Stimulated activated effector memory CD8-positive, alpha-beta T cell treated with anti-CD3 and anti-CD28 coated beads, Interleukin-12 subunit alpha, Interleukin-12 subunit beta, amount 100 ng/mL, for 72 hours (primary cell): ENCODE data around the gene RPS19.
"Not testable (repeated sequence)": the region's sequence is repeated elsewhere in the genome, so short reads cannot be mapped to it uniquely, and the experiment has no call there.

Experiments
- ATAC-seq: fragments of 150-1000 bp; cut with Tn5 transposase; 2 replicates; pipeline ENCODE4 v1.10.0; 2021
- DNase-seq, 2 donors: peaks; one replicate each; pipeline ENCODE4 v3.0.0; 2021 to 2022; ENCODE audit warnings: low spot score in 2 of 2
- H3K27ac Mint-ChIP-seq: one replicate; pipeline ENCODE4 v1.8.0; 2022; ENCODE audit warnings: mild to moderate bottlenecking, mixed read lengths
- H3K36me3 Mint-ChIP-seq: one replicate; pipeline ENCODE4 v1.8.0; 2022; ENCODE audit warnings: mild to moderate bottlenecking, mixed read lengths
- H3K4me1 Mint-ChIP-seq: one replicate; pipeline ENCODE4 v1.8.0; 2022; ENCODE audit warnings: mixed read lengths
- H3K4me3 Mint-ChIP-seq: one replicate; pipeline ENCODE4 v1.8.0; 2022; ENCODE audit warnings: mild to moderate bottlenecking, mixed read lengths
- H3K9me3 Mint-ChIP-seq: one replicate; pipeline ENCODE4 v1.8.0; 2022; ENCODE audit warnings: mixed read lengths

RPS19 gene

GRCh38 chr19:41868120-41868988 lies 8.3 kb downstream of the RPS19 start:
- peaks cover 100% of the 10 kb centered on the region for H3K36me3 Mint-ChIP-seq
- peak overlapping the region; percentile 45 for H3K4me3 Mint-ChIP-seq
- peak overlapping the region; percentile 92 for H3K27ac Mint-ChIP-seq
- DNase-seq (no peak), ATAC-seq (no peak)
- H3K9me3 Mint-ChIP-seq = no peaks in the 10 kb centered on the region
- peaks cover 82% of the 10 kb centered on the region for H3K4me1 Mint-ChIP-seq

DNA sequence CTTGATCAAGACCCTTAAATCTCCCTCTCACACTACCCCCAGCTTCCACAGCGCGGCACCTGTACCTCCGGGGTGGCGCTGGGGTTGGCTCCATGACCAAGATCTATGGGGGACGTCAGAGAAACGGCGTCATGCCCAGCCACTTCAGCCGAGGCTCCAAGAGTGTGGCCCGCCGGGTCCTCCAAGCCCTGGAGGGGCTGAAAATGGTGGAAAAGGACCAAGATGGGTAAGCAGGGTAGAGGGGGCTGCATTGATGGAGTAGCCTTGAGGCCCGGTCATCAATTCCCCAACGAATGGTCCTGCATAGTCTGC lies 8.9 kb downstream of the RPS19 start:
- Mint-ChIP-seq H3K4me1 (peaks cover 79% of the 10 kb centered on the region), H3K4me3 (peak overlapping the region; percentile 45), H3K9me3 (no peaks in the 10 kb centered on the region), H3K27ac (peak overlapping the region; percentile 92), H3K36me3 (peaks cover 100% of the 10 kb centered on the region)
- ATAC-seq (no peak), DNase-seq (no peak)

- peaks cover 99% of the 10 kb centered on the region for H3K36me3 Mint-ChIP-seq
- ATAC-seq = no peak
Observed at GRCh38 chr19:41869374-41869955, 9.4 kb downstream of the RPS19 start.

GRCh38 chr19:41870401-41870873 lies 10.4 kb downstream of the RPS19 start:
- H3K27ac Mint-ChIP-seq = peak overlapping the region; percentile 92
- H3K4me3 Mint-ChIP-seq = peak overlapping the region; percentile 73
- no peak for DNase-seq
- no peaks in the 10 kb centered on the region for H3K9me3 Mint-ChIP-seq
- H3K4me1 Mint-ChIP-seq = peaks cover 73% of the 10 kb centered on the region
- ATAC-seq = peak; percentile 62
- H3K36me3 Mint-ChIP-seq = peaks cover 89% of the 10 kb centered on the region

More at GRCh38 chr19:41869374-41869955, 9.4 kb downstream of the RPS19 start:
- Mint-ChIP-seq H3K4me1 (peaks cover 74% of the 10 kb centered on the region), H3K27ac (peak overlapping the region; percentile 92), H3K4me3 (peak overlapping the region; percentile 45), H3K9me3 (no peaks in the 10 kb centered on the region)
- no peak for DNase-seq

- H3K27ac Mint-ChIP-seq = peak overlapping the region; percentile 92
- H3K9me3 Mint-ChIP-seq = no peaks in the 10 kb centered on the region
- H3K4me1 Mint-ChIP-seq = peaks cover 79% of the 10 kb centered on the region
- H3K4me3 Mint-ChIP-seq = peak overlapping the region; percentile 73
- H3K36me3 Mint-ChIP-seq = peaks cover 81% of the 10 kb centered on the region
- DNase-seq = peak; percentile 48 to 86
- ATAC-seq = peak; percentile 79
Observed at GRCh38 chr19:41871573-41872383, 11.7 kb downstream of the RPS19 start.

DNA sequence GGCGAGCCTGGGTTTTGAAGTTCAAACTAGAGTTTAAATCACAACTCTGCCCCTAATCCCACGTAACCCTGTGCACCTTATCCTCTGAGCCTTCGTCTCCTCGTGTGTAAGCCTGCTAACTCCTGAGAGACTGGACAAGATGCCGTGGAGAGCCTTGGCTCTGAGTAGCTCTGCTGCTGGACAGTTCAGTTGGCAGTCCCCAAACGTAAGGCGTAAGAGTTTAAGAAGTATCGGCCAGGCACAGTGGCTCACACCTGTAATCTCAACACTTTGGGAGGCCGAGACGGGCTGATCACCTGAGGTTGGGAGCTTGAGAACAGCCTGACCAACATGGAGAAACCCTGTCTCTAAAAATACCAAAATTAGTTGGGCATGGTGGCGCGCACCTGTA lies 12.3 kb downstream of the RPS19 start:
- H3K4me3 Mint-ChIP-seq = peak overlapping the region; percentile 73
- DNase-seq (no peak), ATAC-seq (no peak)
- no peaks in the 10 kb centered on the region for H3K9me3 Mint-ChIP-seq
- peaks cover 85% of the 10 kb centered on the region for H3K4me1 Mint-ChIP-seq
- peaks cover 75% of the 10 kb centered on the region for H3K36me3 Mint-ChIP-seq
- peak overlapping the region; percentile 92 for H3K27ac Mint-ChIP-seq

GRCh38 chr19:41872775-41873647 lies 13.0 kb downstream of the RPS19 start:
- peaks cover 69% of the 10 kb centered on the region for H3K36me3 Mint-ChIP-seq
- DNase-seq (peak in 1 of 2 donors; percentile 78), ATAC-seq (no peak)
- peak overlapping the region; percentile 73 for H3K4me3 Mint-ChIP-seq
- H3K27ac Mint-ChIP-seq = peak overlapping the region; percentile 92
- peaks cover 85% of the 10 kb centered on the region for H3K4me1 Mint-ChIP-seq
- H3K9me3 Mint-ChIP-seq = no peaks in the 10 kb centered on the region

GRCh38 chr19:41875973-41876372 lies 15.9 kb downstream of the RPS19 start:
- Mint-ChIP-seq H3K27ac (peak overlapping the region; percentile 86), H3K4me3 (peak overlapping the region; percentile 46), H3K36me3 (peaks cover 45% of the 10 kb centered on the region), H3K4me1 (peaks cover 80% of the 10 kb centered on the region)
- not testable (repeated sequence) for ATAC-seq, DNase-seq, H3K9me3 Mint-ChIP-seq

DNA sequence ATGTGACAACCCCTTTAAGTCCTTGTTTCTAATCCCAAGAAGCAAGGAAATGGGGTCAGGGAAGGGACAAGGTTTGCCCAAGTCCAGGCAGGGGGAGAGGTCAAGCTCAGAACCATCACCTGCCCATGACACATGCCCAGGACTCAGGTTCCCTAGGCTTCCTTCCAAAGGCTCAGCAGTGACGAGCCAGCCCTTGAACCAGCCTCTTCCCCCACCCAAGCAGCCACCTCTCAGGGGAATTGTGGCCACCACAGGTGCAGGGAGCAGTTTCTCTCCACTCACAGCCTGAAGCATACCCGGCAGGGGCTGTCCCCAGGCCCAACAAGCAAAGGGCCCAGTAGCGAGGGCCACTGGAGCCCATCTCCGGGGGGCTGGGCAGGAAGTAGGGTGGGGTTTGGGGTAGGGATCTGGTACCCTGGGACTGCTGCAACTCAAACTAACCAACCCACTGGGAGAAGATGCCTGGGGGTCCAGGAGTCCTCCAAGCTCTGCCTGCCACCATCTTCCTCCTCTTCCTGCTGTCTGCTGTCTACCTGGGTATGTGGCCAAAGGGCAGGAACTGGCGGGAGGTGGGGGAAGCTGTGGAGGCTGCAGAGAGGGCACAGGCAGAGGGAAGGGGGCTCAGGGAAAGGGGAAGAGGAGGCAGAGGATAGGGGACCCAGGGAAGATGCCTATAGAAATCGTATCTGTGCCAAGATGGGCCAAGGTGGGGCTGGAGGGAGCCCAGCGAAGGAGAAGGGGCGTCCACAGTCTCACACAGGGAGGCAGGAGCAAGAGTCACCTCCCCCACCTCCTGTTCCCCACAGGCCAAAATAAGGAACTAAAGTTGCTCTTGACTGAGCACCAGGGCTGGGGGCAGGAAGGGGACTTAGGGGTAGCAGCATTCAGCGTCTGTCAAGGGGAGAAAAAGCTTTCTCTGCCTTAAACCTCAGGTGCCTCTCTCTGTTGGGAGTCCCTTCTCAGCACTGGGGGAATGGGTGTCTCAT lies 17.1 kb downstream of the RPS19 start, which contains the start of gene CD79A:
Gene CD79A, plus strand, starts transcription at position 433 of the 986 bp plus-strand sequence. Its CDS starts 26 bp downstream, at position 459.
- ATAC-seq (no peak), DNase-seq (no peak)
- H3K4me1 Mint-ChIP-seq = peaks cover 75% of the 10 kb centered on the region

DNA sequence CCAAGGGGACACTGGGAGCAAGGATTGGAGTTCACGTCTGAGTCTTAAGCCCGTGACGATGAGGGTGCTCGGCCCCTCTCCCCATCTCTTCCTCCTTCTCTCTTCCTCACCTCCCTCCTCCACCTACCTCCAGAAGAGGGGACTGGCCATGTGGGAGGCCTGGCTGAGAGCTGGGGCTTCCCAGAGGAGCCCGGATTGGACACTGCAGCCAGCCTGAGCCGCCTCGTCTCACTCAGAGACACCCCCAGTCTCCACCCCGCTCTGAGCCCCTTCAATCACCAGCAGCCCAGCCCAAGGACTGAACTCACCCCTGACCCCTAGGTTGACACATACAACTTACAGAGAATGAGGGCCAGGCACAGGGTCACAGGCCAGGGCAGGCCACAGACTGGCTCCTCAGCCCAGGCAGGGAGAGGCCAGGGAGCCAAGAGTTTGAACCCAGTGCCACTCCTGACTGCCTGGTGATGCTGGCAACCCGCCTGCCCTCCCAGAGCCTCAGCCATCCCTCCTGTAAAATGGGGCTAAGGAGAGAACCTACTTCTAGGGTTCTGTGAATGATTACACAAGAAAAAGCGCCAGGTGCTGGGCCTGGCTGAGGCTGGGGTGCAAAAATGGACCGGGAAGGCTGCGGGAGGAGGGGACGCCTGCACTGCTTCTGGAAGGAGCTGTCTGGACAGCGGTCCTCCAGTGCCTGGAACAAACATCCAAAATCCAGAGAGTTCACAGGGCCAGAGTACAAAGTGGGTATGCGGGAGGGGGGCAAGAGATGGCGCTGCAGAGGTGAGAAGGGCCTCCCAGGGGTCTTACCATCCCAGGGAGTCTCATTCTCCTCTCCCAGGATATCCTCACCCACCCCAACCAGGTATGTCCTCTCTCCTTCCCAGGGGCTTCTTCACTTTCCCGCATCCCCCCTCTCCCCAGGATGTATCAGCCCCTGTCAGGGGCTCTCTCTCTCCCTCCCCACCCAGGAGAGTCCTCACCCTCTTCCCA lies 18.2 kb downstream of the RPS19 start:
- Mint-ChIP-seq H3K36me3 (peaks cover 32% of the 10 kb centered on the region), H3K27ac (peak overlapping the region; percentile 86), H3K4me1 (peaks cover 71% of the 10 kb centered on the region), H3K4me3 (peak overlapping the region; percentile 33), H3K9me3 (no peaks in the 10 kb centered on the region)
- ATAC-seq = no peak
- DNase-seq = no peak

More for the DNA sequence above, 17.1 kb downstream of the RPS19 start, which contains the start of gene CD79A:
- Mint-ChIP-seq H3K4me3 (peak within 1 kb of the TSS; percentile 46), H3K36me3 (peaks cover 35% of the 10 kb centered on the region), H3K27ac (peak within 1 kb of the TSS; percentile 86), H3K9me3 (no peaks in the 10 kb centered on the region)

GRCh38 chr19:41879080-41879479 lies 19.0 kb downstream of the RPS19 start:
- ATAC-seq = no peak
- Mint-ChIP-seq H3K9me3 (no peaks in the 10 kb centered on the region), H3K4me3 (no peak overlapping the region), H3K27ac (peak overlapping the region; percentile 86), H3K36me3 (peaks cover 31% of the 10 kb centered on the region), H3K4me1 (peaks cover 66% of the 10 kb centered on the region)
- DNase-seq = no peak

GRCh38 chr19:41879670-41880328 lies 19.7 kb downstream of the RPS19 start:
- H3K4me3 Mint-ChIP-seq = no peak overlapping the region
- H3K4me1 Mint-ChIP-seq = peaks cover 69% of the 10 kb centered on the region
- no peaks in the 10 kb centered on the region for H3K9me3 Mint-ChIP-seq
- no peak for ATAC-seq
- H3K36me3 Mint-ChIP-seq = peaks cover 36% of the 10 kb centered on the region
- peak overlapping the region; percentile 24 for H3K27ac Mint-ChIP-seq
- no peak for DNase-seq
